ENCODE results near the gene CPE. TPM values are rescaled to one million over a fixed set of nuclear protein-coding genes. Genes with fewer than 3 reads are reported as not detected.
A peak's percentile ranks its signal among the peaks of the same experiment; 100 is the strongest.

Gene CPE
- total and polyA plus RNA-seq, 2 experiments from 2014 or later, result 238 TPM

GRCh38 chr4:165512424-165512823 lies 133.6 kb downstream of the CPE start:
- no peak overlapping the region for H3K4me3 ChIP-seq
- no peak overlapping the region for H3K27ac ChIP-seq
- no peak for TF ChIP-seq CTCF (IDR thresholded peaks at IDR 0.05; ENCODE audit: low read depth, low read length)
- H3K27me3 ChIP-seq, result no peaks in the 10 kb centered on the region
- no peaks in the 10 kb centered on the region for H3K9me3 ChIP-seq (ENCODE audit: low read depth)
- no peaks in the 10 kb centered on the region for H3K4me1 ChIP-seq (ENCODE audit: low read depth)
- DNase-seq (ENCODE audit: low read depth in 1 of 2, low spot score in 1 of 2), result peak in 1 of 2 donors; percentile 48
- H3K36me3 ChIP-seq, result no peaks in the 10 kb centered on the region

GRCh38 chr4:165514739-165515138 lies 135.9 kb downstream of the CPE start:
- no peaks in the 10 kb centered on the region for H3K36me3 ChIP-seq
- peak in 1 of 2 donors; percentile 60 for DNase-seq (ENCODE audit: low read depth in 1 of 2, low spot score in 1 of 2)
- H3K9me3 ChIP-seq (ENCODE audit: low read depth), result no peaks in the 10 kb centered on the region
- H3K27me3 ChIP-seq, result no peaks in the 10 kb centered on the region
- H3K4me3 ChIP-seq, result no peak overlapping the region
- H3K27ac ChIP-seq, result no peak overlapping the region
- no peaks in the 10 kb centered on the region for H3K4me1 ChIP-seq (ENCODE audit: low read depth)
- TF ChIP-seq CTCF (IDR thresholded peaks at IDR 0.05; ENCODE audit: low read depth, low read length), result no peak

GRCh38 chr4:165515201-165515600 lies 136.4 kb downstream of the CPE start:
- H3K9me3 ChIP-seq (ENCODE audit: low read depth), result no peaks in the 10 kb centered on the region
- H3K36me3 ChIP-seq, result no peaks in the 10 kb centered on the region
- H3K27ac ChIP-seq, result no peak overlapping the region
- H3K4me3 ChIP-seq, result no peak overlapping the region
- no peak for DNase-seq (ENCODE audit: low read depth in 1 of 2, low spot score in 1 of 2)
- H3K4me1 ChIP-seq (ENCODE audit: low read depth), result no peaks in the 10 kb centered on the region
- TF ChIP-seq CTCF (IDR thresholded peaks at IDR 0.05; ENCODE audit: low read depth, low read length), result no peak
- H3K27me3 ChIP-seq, result no peaks in the 10 kb centered on the region

GRCh38 chr4:165516281-165516833 lies 137.5 kb downstream of the CPE start:
- H3K4me1 ChIP-seq (ENCODE audit: low read depth), result no peaks in the 10 kb centered on the region
- DNase-seq (ENCODE audit: low read depth in 1 of 2, low spot score in 1 of 2), result no peak
- no peak for TF ChIP-seq CTCF (IDR thresholded peaks at IDR 0.05; ENCODE audit: low read depth, low read length)
- H3K27me3 ChIP-seq, result no peaks in the 10 kb centered on the region
- H3K36me3 ChIP-seq, result no peaks in the 10 kb centered on the region
- no peaks in the 10 kb centered on the region for H3K9me3 ChIP-seq (ENCODE audit: low read depth)
- no peak overlapping the region for H3K27ac ChIP-seq
- no peak overlapping the region for H3K4me3 ChIP-seq

- no peak for TF ChIP-seq CTCF (IDR thresholded peaks at IDR 0.05; ENCODE audit: low read depth, low read length)
- no peak for DNase-seq (ENCODE audit: low read depth in 1 of 2, low spot score in 1 of 2)
- H3K36me3 ChIP-seq, result no peaks in the 10 kb centered on the region
- H3K27ac ChIP-seq, result no peak overlapping the region
- no peaks in the 10 kb centered on the region for H3K4me1 ChIP-seq (ENCODE audit: low read depth)
- no peak overlapping the region for H3K4me3 ChIP-seq
- H3K9me3 ChIP-seq (ENCODE audit: low read depth), result no peaks in the 10 kb centered on the region
- no peaks in the 10 kb centered on the region for H3K27me3 ChIP-seq
These were observed 138.4 kb downstream of the CPE start for GRCh38 chr4:165517216-165517615.
